HG02623 (cell line): ENCODE data around the gene BCL2L15.

Experiments
- ATAC-seq: cut with Tn5 transposase; IDR thresholded peaks from one replicate; pipeline ENCODE4 v1.9.1; 2021; ENCODE audit warnings: moderate library complexity; ENCODE audit not compliant: unreplicated experiment

The BCL2L15 gene

DNA sequence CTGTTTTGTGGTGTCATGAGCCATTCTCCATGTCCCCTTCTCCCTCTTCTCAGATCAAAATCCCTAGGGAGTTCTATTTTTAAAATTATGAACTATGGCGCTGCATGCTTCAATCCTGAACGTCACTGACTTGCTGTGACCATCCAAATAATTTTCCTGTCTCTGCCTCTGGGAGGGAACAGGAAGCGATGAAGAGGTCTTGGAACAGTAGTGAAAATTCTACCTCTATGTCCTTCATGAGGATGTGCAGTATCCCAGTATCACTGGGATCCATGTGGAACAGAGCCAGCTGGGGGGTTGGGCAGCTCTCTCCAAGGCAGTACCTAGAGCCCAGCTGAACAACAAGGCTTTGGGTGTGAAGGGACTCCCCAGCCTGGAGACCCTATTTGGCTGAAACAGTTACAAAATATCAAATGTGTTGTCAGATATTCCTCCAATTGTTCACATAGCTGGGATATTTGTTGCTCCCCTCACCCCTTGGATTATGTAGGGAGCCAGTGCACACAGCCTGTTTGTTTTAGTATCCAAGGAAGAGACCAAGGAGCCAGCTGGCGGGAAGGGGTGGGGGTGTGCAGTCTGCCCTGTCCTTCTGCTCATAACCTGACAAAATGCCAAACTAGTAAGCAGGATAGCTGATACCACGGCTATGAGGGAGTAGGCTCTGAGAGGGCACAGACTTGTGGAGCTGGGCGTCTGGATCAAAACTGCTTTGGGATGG, 25.4 kb upstream of the BCL2L15 start:
- no peak for ATAC-seq

DNA sequence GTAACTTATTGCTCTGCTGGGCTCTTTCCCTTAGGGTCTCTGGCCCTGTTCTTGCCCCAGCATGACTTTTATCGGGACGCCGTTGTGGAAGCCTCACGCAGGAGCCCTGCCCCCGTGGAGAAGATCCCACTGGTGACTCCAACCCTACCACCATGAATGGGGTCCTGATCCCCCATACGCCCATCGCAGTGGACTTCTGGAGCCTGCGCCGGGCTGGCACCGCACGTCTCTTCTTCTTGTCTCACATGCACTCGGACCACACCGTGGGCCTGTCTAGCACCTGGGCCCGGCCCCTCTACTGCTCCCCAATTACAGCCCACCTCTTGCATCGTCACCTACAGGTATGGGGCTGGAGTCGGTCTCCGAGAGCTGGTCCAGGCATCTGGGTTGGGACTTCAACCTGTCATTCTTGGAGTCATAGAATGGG, 18.1 kb upstream of the BCL2L15 start:
- no peak for ATAC-seq

DNA sequence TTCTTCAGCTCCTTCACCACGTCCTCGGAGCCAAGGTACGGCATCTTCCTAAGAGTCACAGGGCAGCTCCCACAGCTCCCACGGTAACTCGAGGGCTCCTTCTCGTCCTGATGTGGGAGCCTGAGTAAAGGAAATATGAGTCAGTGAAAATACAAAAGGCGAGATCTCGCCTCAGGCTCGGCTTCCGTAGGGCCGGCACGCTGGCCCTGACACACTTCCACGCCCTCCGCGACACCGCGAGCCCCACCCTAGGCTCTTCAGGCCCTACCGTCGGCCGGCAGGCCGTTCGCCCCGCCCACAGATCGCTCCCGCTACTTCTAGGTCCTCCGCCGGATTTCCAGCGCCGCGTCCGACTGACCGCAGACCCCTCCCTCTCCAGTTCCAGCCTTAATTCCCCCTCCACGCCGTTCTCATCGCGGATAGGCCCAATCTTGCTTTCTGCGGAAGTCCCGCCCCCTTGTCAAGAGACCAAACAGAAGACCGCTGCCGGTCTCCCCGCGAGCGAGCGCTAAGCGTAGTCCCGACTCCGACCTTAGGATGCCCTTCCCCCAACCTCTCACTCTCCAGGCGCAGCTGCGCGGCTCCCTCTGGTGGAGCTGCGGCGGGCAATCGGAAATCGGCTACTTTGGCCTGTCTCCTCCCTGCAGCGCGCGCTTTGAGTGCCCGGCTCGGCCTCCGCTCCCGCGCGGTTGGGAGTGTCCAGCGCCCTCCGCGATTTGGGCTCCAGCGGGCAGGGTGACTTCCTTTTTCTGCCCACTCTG, 17.5 kb upstream of the BCL2L15 start, which contains the start of the genes AP4B1 and DCLRE1B:
Gene AP4B1, minus strand, starts transcription at position 126 of the 761 bp plus-strand sequence. Its CDS starts 82 bp downstream, at position 44.
Gene DCLRE1B, plus strand, starts transcription at position 653 of the 761 bp plus-strand sequence. CDS start 261 bp downstream, outside the sequence.
- peak; percentile 87 for ATAC-seq

DNA sequence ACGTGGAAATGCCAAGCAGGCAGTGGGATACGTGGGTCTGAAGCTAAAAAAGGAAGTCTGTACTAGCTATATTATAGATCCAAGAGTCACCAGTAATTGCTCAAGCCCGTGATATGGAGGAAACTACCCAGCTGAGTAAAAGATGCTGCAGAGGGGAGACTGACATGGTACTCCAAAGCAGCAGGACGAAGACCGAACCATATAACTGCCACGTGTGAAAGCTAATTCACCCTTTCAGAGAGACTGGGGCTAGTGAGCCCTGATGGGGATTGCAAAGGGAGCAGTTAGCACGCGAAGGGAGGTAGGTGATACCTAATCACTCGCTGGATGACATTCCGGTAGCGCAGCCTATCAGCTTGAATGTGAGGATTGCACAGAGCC, 16.9 kb upstream of the BCL2L15 start:
- peak; percentile 22 for ATAC-seq

DNA sequence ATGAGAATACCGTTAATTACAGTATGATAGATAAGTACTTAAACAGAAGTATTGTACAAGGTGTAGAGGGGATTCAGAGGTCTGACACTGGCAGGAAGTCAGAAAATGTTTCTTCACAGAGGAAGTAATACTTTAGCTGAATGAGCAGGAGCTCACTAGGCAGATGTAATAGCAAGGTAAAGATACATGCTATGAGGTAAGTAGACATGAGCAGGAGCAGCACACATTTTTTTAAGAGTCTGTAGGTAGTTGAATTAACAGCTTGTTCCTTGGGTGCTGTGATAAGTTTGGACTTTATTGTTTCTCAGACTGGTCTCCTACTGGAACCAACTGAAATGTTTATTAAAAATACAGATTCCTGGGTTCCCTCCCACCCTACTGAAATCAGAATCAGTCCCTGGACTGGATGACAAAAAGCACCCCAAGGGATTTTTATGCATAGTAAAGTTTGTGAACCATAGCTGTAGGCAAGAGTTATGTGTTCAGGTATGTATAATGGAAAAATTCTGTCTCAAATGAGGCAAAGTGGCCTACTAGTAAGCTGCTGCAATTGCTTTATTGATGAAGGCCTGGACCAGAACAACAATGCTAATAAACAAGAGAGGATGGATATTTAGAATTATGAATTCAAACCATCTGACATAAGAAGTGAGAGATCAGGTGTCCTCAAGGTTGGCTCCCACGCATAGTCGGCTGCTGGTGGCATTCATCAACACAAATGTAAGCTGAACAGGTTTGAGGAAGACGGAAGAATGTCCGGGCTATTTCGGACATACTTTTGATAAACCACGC, 16.3 kb upstream of the BCL2L15 start:
- no peak for ATAC-seq

DNA sequence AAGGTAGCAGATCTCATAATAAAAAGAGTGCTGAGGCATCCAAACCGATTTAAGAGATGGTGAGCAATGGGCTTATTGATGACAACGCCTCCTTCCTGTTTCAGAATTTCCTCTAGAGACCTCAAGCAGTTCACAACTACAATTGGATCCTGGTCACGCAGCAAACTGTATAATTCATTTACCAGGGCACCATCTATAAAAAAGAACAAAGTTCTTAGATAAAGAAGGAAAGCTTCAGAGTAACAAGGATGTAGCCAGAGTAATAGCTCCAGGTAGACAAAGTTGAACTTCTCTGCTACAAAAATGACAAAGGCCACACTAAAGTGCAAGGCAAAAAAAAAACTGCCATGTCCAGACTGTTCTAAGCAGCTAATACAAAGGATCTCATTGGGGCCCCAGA, 13.8 kb upstream of the BCL2L15 start:
- ATAC-seq = no peak

DNA sequence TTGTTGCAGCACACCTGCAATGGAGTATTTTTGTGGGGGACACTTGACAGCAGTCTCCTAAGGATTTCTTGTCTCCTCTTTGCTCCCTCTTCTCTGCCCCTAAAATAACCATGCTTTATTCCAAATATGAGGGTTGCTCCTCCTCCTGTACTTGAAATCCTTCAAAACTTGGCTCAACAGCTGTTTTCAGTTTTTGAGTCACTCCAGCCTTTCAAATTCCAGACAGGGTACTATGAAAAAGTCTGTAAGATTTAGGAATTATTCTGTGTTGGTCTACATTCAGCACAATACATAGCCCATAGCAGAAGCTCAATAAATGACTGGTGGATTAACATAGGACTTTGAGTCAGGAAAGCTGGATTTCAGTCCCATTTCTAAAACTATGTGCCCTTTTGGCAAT, 11.7 kb upstream of the BCL2L15 start:
- ATAC-seq = no peak

DNA sequence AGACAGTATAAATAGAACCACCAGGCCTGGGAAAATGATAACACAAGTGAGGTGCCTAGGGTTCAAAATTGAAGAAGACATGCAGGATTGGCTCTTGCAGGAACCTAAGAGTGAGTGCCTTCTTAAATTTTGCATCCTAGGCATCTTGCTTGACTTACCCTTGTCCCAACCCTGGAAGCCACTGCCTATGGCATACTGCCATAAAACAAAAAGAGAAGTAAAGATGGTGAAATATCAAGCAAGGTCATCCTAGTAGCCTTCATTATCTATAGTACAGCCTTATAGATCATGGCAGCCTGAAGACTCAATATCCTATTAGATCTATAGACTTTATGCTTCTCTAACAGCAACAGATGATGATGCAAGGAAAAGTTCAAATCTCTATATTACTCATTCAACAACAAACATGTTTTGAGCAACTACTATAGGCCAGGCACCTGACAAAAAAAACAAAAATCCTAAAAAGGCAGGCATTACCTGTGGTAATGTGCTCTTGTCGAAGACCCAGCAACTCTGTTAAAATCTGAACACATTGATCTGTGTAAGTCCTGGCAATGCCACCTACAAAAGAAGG, 10.9 kb upstream of the BCL2L15 start:
- ATAC-seq = no peak

DNA sequence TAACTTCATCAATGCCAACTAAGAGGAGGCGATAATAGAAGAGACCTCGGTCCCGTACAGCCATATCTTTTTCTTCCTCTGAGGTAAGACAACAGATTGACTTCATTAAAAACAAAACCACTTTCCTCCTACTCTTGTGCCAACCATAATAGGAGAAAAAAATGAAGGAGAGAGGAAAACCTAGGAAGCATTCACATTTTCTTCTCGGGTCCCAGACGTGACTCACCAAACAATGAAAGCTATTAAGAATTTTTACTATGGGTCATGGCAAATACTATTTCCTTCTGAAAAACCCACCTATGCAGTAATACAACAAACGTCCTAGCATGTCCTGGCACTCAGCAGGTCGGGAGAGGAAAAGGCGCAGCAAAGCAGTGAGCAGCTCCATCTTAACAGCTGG, 8.6 kb upstream of the BCL2L15 start:
- no peak for ATAC-seq

DNA sequence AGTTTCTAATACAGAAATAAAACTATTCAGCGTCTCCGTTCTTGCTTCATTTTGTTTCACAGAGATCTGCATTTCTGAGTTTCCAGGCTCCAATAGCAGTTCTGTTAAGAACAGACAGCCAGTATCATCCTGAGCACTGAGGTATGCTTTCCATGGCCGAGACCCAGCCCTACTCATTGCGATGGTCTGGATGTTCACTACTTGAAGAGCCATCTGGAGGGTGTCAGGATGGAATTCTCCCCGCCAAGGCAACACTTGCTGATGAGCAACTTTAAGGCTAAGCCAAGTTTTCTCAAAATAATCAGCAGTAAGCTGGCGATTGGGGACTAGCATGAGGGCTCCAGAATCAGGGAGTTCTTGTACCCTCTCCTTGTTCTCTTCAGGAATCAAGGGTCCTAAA, 7.7 kb upstream of the BCL2L15 start:
- ATAC-seq = no peak

DNA sequence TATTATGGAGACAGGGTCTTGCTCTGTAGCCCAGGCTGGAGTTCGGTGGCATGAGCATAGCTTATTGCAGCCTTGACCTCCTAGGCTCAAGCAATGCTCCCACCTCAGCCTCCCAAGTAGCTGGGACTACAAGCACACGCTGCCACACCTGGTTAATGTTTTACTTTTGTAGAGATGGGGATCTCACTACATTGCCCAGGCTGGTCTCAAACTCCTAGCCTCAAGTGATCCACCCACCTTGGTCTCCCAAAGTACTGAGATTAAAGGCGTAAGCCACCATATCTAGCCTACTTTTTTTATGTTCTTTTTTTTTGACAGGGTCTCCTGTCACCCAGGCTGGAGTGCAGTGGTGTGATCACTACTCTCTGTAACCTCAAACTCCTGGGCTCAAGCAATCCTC, 5.9 kb upstream of the BCL2L15 start:
- ATAC-seq = no peak

DNA sequence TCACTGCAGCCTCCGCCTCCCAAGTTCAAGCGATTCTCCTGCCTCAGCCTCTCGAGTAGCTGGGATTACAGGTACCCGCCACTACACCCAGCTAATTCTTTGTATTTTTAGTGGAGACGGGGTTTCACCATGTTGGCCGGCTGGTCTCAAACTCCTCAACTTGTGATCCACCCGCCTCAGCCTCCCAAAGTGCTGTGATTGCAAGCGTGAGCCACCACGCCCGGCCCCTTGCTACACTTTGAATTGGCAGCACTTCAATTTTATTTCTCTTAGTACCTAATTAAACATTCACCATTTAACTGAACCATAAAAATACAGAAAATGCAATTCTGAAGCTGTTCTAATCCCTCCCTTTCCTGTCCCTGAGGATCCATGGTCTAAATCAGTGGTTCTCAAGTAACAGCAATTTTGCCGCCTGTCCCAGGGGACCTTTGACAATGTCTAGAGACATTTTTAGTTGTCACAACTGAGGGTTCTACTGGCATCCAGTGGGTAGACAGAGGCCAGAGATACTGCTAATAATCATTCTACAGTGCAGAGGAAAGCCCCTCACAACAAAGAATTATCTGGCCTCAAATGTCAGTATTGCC, 4.3 kb upstream of the BCL2L15 start:
- no peak for ATAC-seq

DNA sequence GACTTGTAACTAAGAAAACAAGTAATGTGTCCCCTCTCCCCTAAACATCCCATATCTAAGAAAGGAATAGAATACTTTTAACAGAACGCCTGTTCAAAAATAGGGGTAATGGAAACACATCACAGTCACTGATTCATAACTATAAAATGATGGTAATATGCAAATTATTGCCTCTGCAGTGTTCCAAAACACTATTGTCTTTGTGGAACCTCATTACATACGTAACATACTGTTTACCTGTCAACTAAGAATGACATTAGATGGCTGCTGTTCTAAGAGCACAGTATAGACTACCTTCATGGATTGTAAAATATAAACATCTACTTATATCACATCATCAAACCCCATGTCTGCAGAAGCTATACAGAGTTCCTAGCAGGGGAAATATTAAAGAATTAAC, 3.4 kb upstream of the BCL2L15 start:
- ATAC-seq = no peak

DNA sequence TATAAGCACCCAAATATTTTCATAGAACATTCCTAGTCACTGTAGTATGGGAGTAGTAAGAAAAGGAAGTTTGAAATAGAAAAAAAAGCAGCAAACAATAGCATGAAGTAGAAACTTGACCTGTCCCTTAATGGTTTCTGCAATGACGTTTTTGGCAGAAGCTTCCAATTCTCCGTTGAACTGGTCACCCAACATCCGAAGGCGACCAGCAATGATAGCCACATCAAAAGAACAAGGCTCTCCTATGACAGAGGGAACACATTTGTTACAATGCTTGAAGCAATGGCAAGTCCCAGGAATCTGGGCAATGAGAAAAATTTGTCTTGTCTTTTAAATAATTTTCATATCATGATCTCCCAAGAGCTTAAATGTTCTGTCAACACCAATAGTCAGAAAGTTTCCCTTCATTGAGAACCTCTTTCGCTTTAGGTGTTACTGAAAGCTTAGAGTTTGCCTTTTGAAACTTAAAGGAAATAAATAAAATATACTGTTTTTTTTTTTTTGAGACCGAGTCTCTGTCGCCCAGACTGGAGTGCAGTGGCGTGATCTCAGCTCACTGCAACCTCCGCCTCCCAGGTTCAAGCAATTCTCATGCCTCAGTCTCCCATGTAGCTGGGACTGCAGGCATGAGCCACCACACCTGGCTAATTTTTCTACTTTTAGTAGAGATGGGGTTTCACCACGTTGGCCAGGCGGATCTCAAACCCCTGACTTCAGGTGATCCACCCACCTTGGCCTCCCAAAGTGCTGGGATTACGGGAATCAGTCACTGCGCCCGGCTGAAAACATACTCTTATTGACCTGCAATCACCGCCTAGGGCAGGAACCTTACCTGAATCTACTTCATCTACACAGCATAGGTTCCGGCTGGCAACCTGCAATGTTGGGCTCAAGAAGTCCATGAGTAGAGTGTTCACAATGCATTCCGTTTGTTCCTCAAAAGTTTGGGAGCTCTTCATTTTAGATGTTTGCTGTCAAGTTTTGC, 672 bp downstream of the BCL2L15 start:
- no peak for ATAC-seq

DNA sequence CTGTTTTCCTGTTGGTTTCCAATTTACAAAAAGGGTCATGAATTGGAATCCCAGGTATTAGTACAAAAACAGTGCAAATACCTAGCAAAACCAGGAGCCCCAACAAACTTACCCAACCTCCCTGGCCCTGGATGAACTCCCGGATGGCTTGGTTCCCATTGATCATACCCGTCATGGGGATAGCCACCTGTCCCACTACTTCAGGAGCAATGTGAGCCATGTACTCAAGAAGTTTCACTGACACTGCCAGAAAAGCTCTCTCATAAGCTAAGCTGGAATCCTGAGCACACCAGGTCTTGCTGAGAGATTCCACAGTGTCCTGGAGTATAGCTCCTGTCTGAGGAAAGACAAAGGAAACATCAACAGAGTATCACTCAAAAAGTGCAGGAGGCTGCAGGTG, 5.7 kb downstream of the BCL2L15 start:
- ATAC-seq = no peak

DNA sequence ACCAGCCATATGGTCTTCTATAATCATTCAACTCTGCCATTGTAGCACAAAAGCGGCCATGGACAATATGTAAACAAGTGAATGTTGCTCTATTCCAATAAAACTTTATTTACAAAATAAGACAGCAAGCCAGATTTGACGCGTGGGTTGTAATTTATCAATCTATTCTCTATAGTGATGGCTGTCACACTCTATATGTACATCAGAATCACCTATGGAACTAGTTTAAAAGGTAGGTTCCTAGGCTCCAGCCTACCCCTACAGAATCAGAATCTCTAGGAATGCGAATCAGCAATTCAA, 7.7 kb downstream of the BCL2L15 start:
- ATAC-seq = no peak

DNA sequence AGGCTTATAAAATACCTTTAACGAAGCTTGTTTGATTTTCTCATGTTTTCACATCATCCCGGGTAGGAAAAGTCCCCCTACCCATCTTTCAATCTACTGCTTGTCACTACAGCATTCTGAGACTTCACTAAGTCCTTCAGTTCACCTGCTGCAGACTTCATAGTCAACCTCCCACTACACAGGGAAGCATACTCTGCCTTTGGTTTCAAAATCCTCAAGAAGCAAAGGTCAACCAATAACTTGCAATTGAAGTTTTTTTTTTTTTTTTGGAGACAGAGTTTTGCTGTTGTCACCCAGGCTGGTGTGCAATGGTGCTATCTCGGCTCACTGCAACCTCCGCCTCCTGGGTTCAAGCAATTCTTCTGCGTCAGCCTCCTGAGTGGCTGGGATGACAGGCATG, 11.2 kb downstream of the BCL2L15 start:
- ATAC-seq = no peak

DNA sequence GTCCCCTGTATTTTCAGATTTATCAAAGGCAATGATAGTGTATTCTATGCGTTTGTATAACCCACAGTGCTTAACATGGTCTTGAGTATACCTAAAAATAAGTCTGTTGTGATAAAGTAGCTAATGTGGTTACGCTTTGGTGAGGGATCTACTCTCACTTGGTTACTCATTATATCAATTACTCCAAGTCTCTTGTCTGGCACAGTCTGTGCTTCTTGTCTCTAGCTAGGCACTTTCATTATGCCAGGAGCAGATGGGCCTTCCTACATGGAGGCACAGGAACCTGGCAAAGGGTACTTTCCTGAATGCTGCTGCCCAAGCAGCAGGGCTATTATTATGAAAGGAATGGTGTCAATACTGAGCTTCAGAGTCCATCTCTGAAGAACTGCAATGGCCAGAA, 11.7 kb downstream of the BCL2L15 start:
- no peak for ATAC-seq

DNA sequence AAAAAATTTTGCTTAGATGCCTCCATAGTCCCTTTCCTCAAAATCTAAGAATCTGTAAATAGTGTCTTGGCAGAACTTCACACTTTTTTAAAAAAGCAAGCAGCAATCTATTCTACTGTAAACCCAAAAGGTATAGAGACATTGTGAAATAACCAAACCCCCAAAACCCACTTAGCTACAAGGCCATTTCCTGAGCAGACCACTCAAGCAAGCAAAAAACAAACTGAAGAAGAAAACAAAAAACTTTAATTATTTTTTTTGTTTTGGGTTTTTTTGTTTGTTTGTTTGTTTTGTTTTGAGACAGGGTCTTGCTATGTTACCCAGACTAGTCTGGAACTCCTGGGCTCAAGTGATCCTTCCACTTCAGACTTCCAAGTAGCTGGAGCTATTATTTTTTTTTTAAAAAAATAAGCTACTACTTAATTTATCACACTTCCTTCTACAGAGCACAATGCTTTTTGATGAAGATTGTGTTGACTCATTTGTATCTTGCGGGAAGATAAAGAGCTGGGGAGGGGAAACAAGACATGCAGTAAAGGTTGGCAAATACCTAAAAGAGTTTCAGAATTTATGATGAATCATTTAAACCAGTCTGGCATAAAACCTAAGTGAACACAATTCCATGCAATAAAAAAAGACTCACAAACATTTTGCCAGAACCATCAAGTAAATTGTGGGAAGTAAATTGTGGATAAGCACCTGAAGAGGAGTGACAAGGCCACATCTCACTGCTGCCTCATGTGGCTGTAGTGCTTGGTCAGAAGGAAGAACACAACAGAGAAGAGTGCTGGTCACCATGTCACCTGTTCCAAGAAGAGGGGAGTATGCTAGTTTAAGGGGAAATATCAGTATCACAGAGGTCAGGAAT, 13.1 kb downstream of the BCL2L15 start:
- no peak for ATAC-seq
